ENCODE measurements around the gene ZBTB25.

The ZBTB25 gene

DNA sequence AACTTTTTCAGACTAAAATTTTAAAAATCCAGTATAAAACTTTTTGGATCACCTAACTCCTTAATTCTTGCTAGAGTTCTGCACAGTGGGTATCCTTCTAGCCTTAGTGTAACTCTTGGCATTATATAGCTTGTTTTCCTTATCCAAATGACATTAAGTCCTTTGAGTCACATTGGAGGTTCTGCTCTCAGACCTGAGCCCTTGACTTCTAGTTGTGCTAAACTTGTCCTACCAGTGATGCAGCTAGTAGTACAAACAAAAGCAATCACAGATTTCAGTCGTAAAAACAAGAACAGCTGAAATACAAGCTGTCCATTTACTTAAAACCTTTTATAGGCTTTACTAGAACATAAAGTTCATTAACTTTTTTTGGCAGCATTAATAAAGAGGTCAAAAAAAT is 11.4 kb upstream of the ZBTB25 start:
- no peak for DNase-seq

DNA sequence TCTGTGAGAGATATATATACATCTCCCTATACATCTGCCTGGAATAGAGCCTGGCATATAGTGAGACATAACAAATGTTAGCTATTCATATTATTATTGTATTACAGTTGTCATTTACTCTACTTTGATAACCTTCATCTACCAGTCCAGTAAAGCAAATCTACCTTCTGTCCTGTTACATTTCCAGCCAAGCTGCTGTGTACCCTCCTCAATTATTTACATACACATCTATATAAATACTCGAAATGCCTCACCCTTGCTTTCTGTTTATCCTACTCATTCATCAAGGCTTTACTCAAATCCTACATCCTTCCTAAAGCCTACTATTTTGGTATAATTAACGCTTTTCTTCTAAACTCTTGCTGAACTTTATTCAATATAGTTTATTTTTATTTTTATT is 9.6 kb upstream of the ZBTB25 start:
- DNase-seq, result no peak

DNA sequence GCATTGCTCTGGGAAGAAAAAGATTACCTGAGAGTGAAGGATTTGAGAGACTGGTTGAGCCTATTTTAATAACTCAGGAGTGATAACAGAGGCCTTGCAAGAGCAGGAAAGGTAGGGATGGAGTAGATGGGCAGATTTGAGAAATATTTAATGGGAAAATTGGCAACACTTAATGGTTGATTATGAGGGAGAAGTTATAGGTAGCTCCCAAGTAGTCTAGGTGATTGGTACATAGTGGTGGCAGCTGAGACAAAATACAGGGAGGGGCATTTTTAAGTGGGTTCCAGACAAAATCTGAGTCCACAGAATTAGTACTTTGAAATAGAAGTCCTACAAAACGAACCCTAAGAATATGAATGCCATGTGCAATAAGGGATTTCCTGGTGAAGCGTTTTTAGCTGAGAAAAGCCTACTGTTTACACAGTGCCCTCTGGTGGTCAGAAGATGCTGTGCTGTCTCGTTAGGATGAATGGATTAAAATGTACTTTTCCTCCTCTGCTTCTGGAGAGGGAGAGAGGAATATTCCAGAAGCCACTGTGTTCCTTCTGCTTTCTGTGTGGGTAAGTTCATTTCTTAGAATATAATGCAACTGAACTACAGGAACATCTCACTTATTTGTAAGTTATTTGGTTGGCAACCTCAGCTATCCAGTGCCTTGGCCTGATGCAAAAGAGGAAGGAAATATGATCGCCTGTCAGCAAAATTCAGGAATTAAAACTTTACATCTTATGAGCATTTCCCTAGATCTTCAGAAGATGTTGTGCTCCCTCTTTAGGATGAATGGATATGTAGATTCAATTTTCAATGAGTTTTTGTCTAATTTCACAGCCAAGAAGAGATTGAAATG is 7.4 kb upstream of the ZBTB25 start:
- DNase-seq, result peak; percentile 47 to 71 (median 50)

DNA sequence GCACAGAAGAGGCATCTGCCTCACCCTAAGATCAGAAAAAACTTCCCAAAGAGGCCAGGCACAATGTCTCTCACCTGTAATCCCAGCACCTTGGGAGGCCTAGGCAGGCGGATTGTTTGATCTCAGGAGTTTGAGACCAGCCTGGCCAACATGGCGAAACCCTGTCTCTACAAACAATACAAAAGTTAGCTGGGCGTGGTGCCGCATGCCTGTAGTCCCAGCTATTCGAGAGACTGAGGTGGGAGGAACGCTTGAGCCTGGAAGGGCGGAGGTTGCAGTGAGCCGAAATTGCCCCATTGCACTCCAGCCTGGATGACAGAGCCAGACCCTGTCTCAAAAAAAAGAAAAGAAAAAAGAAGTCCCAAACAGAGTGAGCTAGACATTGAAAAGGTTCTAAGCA is 5.4 kb upstream of the ZBTB25 start:
- DNase-seq, result no peak

DNA sequence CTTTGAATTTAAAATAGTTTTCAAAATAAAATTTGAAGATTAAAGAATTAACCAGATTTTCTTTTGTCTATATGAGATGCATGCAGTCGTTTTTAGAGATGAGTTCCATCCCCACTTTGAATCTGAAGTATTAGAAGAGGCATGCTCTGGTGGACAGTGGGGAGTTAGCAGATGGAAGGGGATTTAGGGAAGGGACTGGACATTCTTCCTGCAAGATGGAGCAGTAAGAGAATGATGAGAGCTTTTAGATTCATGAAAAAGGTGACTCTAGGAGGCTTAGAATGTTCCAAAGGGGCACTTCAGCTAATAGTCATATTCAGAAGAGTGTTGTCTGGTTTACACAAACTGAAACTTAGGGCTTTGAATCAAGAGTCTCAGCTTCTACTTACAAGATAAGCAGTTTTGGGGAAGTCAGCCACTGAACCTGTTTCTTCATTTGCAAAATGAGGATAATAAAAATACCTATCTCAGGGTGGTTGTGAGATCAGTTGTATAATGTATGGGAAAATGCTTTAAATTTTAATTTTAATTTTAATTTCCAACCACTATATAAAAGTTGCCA is 4.7 kb upstream of the ZBTB25 start:
- peak in 1 of 5 donors; percentile 62 for DNase-seq

DNA sequence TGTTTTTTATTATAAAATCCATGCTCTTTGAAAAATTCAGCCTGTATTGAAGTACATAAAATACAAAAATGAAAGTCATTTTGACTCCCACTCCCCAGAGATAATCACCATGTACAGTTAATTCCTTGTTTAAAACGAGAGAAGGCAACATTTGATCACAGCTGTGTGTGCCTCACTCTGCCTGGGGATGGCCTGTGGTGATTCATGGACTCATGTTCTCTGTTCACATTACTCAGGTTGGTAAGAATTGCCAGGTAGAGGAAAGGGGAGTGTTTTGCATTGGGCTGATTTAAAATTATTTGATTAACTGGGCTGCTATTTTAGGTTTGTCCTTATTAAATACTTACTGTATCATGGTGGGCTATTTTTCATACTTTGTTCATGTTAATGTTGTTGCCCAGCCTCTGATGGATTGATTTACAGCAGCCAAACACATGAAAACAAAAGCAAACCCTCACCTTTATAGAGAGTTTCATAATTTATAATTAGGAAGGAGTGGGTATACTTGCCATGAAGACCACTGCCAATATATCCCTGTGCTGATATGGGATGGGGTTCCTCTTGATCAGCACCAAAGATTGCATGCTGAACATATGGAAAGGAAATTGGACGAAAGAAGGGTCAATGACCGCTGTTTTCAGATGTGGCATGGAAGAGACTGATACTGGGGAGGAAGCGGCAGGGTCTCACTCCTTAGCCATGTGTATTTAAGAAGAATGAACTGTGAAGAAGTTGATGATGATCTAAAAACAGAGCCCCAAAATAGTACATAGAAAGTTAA is 3.9 kb upstream of the ZBTB25 start:
- DNase-seq, result peak in 1 of 5 donors; percentile 10

DNA sequence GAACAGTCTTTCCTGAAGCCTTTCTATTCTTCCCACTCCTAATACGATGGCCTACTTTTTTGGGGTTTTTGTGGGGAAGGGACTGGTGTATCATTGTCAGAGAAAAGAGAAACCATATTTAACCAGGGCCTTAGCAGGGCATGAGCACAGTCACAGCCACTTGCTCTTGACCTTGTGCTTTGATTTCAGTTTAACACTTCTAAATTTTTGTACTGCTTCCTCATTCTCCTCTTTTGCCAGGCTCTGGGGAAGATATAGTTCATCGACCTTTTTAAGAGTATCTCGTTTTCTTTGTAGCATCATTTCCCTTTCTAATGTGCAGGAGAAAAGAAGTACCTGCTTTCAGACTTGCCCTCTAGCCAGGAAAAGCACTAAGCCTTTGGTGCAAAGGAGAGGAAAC is 3.1 kb upstream of the ZBTB25 start:
- DNase-seq, result peak in 1 of 5 donors; percentile 11

DNA sequence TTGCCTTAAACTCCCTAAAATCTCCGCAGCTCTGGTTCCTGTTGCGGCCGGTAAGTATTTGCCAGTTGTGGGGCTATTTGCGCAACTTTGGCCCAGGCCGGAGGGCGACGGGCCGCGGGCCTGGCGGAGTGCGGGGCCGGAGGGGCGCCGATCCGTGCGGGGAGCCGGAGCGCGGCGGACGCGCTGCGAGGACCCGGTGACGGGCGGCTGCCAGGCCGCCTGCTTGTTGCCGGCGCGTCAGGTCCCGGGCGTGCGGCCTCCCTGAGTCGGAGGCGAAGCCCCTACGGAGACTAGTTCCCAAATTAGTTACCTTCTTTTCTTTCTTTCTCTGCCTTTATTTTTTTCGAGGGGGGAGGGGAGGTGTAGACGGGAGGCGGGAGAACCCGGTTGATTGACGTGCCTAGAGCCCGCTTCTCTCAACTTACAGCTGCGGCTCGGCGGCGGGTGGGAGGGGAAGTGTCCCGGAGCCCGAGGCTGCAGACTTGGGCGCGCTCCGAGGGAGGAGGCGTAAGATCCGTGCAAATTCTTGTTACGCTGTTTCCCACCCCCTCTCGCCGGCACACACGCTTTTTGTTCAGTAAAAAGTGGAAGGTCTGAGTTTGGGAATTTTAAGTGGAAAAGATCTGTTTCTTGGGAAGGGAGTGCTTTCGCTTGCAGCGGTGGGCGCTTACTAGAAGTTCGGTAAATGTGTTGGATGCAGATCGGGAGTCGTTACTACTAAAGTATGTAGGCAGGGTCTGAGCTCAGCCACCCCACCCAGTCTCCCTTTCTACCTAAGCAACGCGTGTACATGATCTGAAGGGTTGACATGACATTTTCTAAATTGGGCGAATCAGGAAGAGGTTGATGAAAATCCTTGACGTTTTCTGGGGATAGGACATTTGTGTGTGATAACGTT is 1.5 kb upstream of the ZBTB25 start:
- DNase-seq, result peak; percentile 71 to 91 (median 81)

DNA sequence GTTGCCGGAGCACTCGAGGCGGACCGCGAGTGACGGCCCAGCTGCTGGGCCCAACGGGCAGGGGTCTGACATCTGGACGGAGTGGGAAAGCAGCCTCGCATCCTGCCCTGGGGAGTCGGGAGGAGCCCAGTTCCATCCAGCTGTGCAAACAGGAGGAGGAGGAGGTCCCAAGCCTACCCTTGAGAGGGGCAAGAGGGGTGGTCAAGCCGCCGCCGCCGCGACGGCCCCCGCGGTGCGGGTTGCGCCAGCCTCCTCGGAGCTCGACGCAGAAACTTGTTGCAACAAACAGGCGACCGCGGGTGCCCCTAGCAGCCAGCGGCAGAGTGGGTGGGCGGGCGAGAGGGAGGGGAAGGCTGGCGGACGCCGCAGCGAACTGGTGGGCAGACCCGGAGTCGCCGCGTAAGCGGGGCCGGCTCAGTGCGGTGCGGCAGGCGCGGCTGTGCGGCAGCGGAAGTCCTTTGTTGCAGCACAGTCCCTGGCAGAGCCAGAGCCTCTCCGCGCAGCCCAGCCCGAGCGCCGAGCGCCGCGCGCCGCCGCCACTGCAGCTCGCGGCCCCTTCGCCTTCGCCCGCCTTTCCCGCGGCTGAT is 765 bp upstream of the ZBTB25 start, which contains the start of gene ZBTB1:
TSS of gene ZBTB1 (plus strand) at position 461 of the 587 bp plus-strand sequence. CDS start 16,735 bp downstream, outside the sequence.
- DNase-seq, result peak; percentile 68 to 91 (median 77)

DNA sequence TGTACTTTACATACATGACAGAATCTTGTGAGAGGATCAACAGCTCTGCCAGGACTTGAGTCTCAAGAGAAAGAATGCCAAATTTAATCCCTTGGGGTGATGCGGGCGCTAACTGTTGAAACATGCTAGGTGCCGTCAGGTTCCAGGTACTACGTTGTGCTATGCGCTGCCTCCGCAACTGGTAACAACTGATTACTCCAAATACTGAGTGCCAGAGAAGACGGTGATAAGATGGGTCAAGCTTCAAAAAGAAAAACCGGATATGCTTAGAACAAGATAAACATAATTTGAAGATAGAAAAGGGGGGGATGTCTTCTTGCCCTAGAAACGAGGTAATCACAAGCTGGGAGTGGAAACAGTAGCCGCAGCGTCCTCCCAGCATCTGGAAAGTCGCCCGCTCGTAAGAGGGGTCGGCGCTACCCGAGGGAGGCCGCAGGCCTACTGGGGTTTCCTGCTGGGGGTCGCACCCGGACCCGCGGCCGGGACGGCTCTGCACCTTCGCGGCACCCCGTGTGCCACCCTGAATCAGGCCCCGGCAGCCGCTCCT is 678 bp downstream of the ZBTB25 start:
- DNase-seq, result peak in 2 of 5 donors; percentile 29 to 47

DNA sequence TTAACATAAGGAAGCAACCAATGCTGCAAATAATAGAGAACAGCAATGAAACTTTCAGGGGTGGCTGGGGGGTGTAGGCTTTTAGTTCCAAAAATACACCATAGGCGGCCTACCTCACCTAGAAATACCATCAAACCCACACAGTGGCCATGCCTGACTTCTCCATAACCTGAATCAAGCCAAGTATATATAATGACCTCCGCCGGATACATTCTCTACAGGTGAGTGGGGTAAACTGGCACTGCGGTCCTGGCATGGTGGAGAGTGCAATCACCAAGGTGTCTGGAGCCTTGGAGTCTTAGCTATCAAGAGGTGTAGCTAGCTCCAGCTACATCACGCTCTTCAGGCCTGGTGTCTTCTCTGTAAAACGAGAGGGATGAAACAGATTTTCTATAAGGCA is 1.2 kb downstream of the ZBTB25 start:
- peak in 3 of 5 donors; percentile 11 to 28 (median 17) for DNase-seq

DNA sequence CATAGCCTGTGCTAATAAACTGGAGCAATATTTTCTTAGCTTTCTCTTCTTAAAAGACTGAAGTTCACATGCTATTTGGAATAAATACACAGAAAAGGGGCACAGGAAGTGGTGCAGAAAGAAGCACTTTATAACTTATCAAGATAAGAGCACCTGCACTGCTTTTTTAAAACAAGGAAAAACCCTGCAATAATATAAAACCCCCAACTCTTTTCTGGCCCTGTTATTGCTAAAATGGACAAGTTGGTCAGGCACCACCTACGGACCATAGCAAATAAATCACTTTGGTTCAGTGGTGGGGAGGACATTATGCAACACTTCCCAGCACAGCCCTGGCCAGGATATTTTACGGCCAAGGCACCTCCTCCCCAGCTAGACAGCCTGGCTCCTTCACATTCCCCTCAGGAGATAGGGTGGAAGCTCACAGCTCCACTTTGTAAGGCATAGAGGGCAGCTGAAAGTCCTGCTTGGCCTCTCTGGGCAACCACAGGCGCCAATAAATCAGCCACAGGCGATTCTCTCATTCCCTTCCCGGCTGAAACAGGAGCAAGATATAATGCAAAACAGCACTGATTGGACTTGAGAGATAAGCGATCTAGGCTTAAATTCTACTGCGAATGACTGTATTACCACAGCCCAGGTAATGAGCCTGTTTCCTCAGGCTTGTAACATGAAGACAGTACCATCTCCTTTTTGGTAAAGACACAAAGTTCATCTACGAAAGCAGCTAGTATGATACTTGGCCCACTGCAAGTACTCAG is 2.0 kb downstream of the ZBTB25 start:
- peak in 1 of 5 donors; percentile 25 for DNase-seq

DNA sequence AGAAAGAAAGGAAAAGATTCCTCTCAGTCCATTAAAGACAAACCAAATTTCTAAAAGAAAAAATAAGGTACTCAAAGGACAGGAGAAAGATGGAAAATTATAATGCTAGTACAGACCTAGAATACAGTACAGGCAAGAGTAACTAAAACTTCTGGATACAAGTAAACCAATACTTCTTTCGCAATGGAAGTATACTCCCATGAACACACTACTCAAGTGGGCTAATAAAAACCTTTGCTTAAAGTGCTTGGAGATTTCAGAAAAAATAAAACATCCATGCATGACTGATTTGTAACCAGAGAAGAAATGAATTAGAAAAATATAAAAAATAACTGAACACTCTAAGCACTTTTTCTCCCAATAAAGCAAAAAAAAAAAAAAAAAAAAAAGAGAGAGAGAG is 3.5 kb downstream of the ZBTB25 start:
- no peak for DNase-seq

DNA sequence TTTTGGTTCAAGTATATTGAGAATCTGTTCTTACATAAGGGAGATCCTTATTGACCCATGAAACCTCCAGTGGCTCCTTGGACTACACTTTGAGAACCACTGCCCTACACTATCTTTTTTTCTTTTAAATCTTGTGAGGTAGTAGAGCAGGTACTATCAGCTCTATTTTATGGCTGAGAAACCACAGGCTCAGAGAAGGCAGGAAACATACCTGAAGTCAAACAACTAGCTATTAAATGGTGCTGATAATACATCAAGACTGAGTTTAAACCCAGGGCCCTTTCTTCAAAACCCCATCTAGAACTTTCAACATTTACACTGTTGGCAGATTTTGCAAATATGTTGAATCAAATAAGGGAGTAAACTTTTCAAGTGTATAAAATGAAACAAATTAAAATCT is 6.9 kb downstream of the ZBTB25 start:
- DNase-seq, result no peak

DNA sequence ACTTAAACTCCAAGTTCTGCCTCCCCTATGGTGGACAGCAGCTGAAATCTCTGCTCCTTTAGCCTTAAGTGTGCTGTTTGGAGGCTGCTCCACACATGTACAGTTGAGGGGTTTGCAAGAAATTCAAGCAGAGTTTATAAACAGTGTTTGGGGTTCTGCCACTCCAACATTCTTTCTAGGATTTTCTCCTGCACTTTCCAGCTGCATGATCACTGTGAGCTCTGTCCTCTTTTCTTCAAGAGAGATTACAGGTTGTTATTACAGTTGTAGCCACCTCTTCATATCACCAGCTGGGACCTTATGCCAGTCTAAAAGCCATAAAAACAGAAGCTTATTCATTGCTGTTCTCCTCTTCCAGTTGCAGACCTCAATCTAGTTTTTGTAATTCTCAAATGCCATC is 8.4 kb downstream of the ZBTB25 start:
- DNase-seq, result no peak

DNA sequence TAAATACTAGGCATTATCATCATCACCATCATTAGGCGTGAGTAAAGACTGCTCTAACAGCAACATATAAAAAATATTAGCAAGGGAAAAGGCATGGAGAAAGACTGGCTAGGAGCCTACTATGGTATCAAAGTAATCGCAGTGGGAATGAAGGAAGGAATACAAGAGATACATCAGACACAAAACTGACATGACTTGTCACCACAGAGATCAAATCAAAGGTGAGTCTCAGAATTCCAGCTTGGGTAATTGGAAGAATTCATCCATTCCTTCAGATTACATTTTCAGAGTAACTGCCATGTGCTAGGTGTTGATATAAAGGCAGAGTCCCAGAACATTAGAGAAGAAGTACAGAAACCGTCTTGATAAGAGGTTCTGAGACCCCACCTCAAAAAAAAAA is 10.2 kb downstream of the ZBTB25 start:
- DNase-seq, result no peak

DNA sequence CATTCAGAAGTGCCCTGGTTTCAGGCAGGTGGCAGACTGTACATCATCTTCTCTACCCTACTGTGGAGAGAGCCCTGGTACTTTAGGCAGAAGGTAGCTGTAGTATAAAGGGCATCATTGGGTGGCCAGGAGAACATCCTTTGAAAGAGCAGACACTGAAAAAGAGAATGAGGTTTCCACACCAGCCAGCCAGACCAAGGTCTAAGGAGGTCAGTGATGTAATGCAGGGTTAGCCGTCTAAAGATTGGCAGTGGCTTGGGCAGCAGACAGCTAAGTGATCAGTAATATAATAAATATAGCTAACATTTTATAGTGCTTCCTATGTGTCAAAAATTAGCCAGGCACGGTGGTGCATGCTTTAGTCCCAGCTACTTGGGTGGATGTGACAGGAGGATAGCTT is 12.0 kb downstream of the ZBTB25 start:
- DNase-seq, result no peak

DNA sequence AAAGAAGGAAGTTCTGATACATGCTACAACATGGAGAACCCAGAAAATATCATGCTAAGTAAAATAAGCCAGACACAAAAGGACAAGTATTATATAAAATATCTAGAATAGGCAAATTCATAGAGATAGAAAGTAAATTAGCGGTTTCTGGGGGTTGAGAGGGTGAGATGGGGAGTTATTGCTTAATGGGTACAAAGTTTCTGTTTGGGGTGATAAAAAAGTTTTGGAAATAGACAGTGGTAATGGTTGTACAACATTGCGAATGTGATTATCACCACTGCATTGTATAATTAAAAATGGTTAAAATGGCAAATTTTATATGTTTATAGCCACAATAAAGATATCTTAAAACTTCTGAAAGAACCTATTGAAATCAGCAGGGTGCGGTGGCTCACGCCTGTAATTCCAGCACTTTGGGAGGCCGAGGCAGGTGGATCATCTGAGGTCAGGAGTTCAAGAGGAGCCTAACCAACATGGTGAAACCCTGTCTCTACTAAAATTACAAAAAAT is 15.0 kb downstream of the ZBTB25 start:
- DNase-seq, result no peak

DNA sequence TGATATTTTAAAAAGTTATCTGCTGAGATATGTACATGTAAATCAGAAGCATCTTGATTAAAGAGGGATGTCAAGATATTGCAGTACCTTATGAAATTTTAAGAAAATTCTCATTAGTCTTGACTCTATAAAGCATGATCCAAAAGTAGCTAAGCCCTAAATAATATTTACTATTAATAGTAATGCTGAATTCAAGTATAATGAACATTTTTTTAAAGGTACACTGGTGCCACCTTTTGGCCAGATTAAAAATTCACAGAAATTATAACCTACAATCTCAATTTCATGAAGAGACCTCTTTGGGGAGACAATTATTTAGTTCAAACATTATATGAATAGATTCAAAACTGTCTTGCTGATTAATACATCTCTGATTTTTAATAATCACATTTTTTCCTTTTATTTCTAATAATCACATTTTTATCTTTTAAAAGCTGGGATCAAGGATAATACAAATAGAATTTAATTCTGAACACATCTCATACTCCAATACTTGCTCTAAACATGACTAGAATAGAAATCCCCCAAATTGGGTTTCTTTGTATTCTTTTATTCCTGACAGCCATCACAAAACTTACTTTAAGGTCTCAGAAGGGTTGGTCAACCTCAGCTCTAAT is 24.9 kb downstream of the ZBTB25 start:
- DNase-seq, result no peak

DNA sequence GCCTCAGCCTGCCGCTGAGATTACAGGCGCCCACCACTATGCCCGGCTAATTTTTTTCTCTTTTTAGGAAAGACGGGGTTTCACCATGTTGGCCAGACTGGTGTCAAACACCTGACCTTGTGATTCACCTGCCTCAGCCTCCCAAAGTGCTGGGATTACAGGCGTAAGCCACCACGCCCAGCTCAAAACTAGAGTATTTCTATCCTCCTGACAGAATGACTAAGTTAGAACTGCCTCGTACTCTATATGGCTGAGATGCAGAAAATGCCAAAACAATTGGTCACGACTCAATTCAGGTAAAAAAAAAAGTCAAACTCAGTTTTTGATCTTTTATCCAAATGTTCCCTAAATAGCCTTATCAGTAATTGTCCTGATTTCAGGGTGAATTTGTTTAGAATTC is 27.2 kb downstream of the ZBTB25 start:
- DNase-seq, result no peak
